H1 (cell line): ENCODE measurements around the gene C1D. TPM values are rescaled to one million over a fixed set of nuclear protein-coding genes. Genes with fewer than 3 reads are reported as not detected.

Experiments used
- CTCF ChIA-PET: fragments of 300-600 bp; sonication (Branson Sonifier 250); formaldehyde crosslinking; loops from one replicate; lab custom pipeline; 2021; ENCODE audit not compliant: partially characterized antibody; lab: Charles Lee
- POLR2A ChIA-PET: fragments of 300-600 bp; sonication (Branson Sonifier 250); formaldehyde crosslinking; loops from one replicate; lab custom pipeline; 2021; ENCODE audit warnings: inconsistent platforms; ENCODE audit not compliant: partially characterized antibody; lab: Charles Lee
- DNase-seq, 2 experiments: peaks; one replicate each; pipeline versions ENCODE4 v3.0.0 to v3.0.0-alpha.2; 2010 to 2022; ENCODE audit warnings: low spot score in 2 of 2, low read depth in 1 of 2, mixed read lengths in 1 of 2
- FAIRE-seq: peaks from 2 replicates; lab custom pipeline; 2011; peaks lifted over from hg19 to GRCh38; lab: Jason Lieb, UNC
- H2AFZ ChIP-seq: 2 replicates; pipeline ENCODE4 v1.8.1; 2012; ENCODE audit warnings: low read length, inconsistent platforms
- H2AK5ac ChIP-seq: 2 replicates; pipeline ENCODE4 v1.6.1; 2013; ENCODE audit warnings: low read depth, low read length
- H2BK120ac ChIP-seq: replicated peaks from 2 replicates; pipeline ENCODE3; 2013; ENCODE audit warnings: low read depth, low read length, inconsistent platforms
- H2BK12ac ChIP-seq: 2 replicates; pipeline ENCODE4 v1.6.1; 2013; ENCODE audit warnings: low read depth, low read length
- H2BK15ac ChIP-seq: 2 replicates; pipeline ENCODE4 v1.6.1; 2013; ENCODE audit warnings: low read length
- H2BK20ac ChIP-seq: 2 replicates; pipeline ENCODE4 v1.6.1; 2013; ENCODE audit warnings: low read length
- H2BK5ac ChIP-seq: 2 replicates; pipeline ENCODE4 v1.6.1; 2013; ENCODE audit warnings: low read depth, low read length
- H3K14ac ChIP-seq: 2 replicates; pipeline ENCODE4 v1.6.1; 2013; ENCODE audit warnings: inconsistent platforms; ENCODE audit not compliant: insufficient read length
- H3K18ac ChIP-seq: 2 replicates; pipeline ENCODE4 v1.6.1; 2013; ENCODE audit warnings: low read length; ENCODE audit errors: extremely low read depth
- H3K23ac ChIP-seq: 2 replicates; pipeline ENCODE4 v1.6.1; 2013; ENCODE audit warnings: inconsistent platforms; ENCODE audit not compliant: insufficient read length
- H3K23me2 ChIP-seq: 2 replicates; pipeline ENCODE4 v1.6.1; 2013; ENCODE audit warnings: low read depth, low read length
- H3K27ac ChIP-seq: 2 replicates; pipeline ENCODE4 v1.6.1; 2011; ENCODE audit warnings: low read depth, low read length, inconsistent platforms
- H3K27me3 ChIP-seq, 4 experiments: replicated peaks in 1 of 4; 1 replicate in 1 of 4; 2 replicates in 3 of 4; pipeline versions ENCODE4 v1.6.1 to v1.8.1; 2011 to 2013; ENCODE audit warnings: low read length in 3 of 4, mild to moderate bottlenecking in 3 of 4, inconsistent platforms in 2 of 4, mixed read lengths in 2 of 4, moderate library complexity in 1 of 4; ENCODE audit not compliant: control insufficient read depth in 3 of 4, insufficient read depth in 3 of 4; ENCODE audit errors: extremely low read depth in 1 of 4
- H3K36me3 ChIP-seq, 4 experiments: 2 replicates each; pipeline versions ENCODE4 v1.6.1 to v1.8.1; 2011 to 2013; ENCODE audit warnings: mild to moderate bottlenecking in 4 of 4, low read length in 3 of 4, moderate library complexity in 2 of 4, control low read depth in 1 of 4, inconsistent platforms in 1 of 4; ENCODE audit not compliant: insufficient read depth in 4 of 4, control insufficient read depth in 2 of 4
- H3K4ac ChIP-seq: replicated peaks from 2 replicates; pipeline ENCODE3; 2013; ENCODE audit warnings: low read length, low read depth, mixed read lengths, inconsistent platforms; ENCODE audit not compliant: insufficient read length
- H3K4me1 ChIP-seq, 4 experiments: replicated peaks in 1 of 4; 1 replicate in 1 of 4; 2 replicates in 3 of 4; pipeline versions ENCODE4 v1.6.1 to v1.8.1; 2011 to 2013; ENCODE audit warnings: low read length in 3 of 4, inconsistent platforms in 2 of 4, mixed read lengths in 1 of 4; ENCODE audit not compliant: insufficient read depth in 4 of 4, control insufficient read depth in 3 of 4
- H3K4me2 ChIP-seq, 2 experiments: 2 replicates each; pipeline versions ENCODE4 v1.6.1 to v1.8.1; 2011 to 2013; ENCODE audit warnings: low read depth in 2 of 2, low read length in 2 of 2, control low read depth in 1 of 2, inconsistent platforms in 1 of 2, mild to moderate bottlenecking in 1 of 2; ENCODE audit not compliant: insufficient read depth in 1 of 2
- H3K4me3 ChIP-seq, 4 experiments: fragments of 200-600, 300-600 bp in 1 of 4; sonication (generic), shearing (Covaris generic), sonication (Bioruptor Twin) in 1 of 4; 2 replicates each; pipeline versions ENCODE4 v1.5.1 to v1.8.1; 2011 to 2016; ENCODE audit warnings: low read length in 4 of 4, low read depth in 3 of 4, control low read depth in 2 of 4, inconsistent platforms in 2 of 4, mild to moderate bottlenecking in 2 of 4, mixed read lengths in 1 of 4, moderate library complexity in 1 of 4; ENCODE audit not compliant: insufficient read depth in 2 of 4; ENCODE audit errors: extremely low read depth in 1 of 4
- H3K56ac ChIP-seq: replicated peaks from 2 replicates; pipeline ENCODE3; 2013; ENCODE audit warnings: low read depth, mild to moderate bottlenecking, mixed read lengths, low read length, inconsistent platforms; ENCODE audit not compliant: insufficient read length
- H3K79me1 ChIP-seq: 2 replicates; pipeline ENCODE4 v1.6.1; 2013; ENCODE audit warnings: low read depth, low read length, control low read depth
- H3K79me2 ChIP-seq, 2 experiments: 2 replicates each; pipeline versions ENCODE4 v1.6.1 to v1.8.1; 2012 to 2013; ENCODE audit warnings: low read length in 2 of 2, mild to moderate bottlenecking in 2 of 2, inconsistent platforms in 1 of 2; ENCODE audit not compliant: insufficient read depth in 2 of 2, control insufficient read depth in 1 of 2
- H3K9ac ChIP-seq, 4 experiments: replicated peaks in 1 of 4; 1 replicate in 1 of 4; 2 replicates in 3 of 4; pipeline versions ENCODE4 v1.6.1 to v1.8.1; 2011 to 2013; ENCODE audit warnings: low read depth in 3 of 4, low read length in 3 of 4, control low read depth in 2 of 4, mild to moderate bottlenecking in 2 of 4, moderate library complexity in 2 of 4, inconsistent platforms in 1 of 4; ENCODE audit errors: extremely low read depth in 1 of 4
- H3K9me3 ChIP-seq, 2 experiments: 2 replicates each; pipeline versions ENCODE4 v1.6.1 to v1.8.1; 2012 to 2013; ENCODE audit warnings: mild to moderate bottlenecking in 2 of 2, moderate library complexity in 2 of 2, control low read depth in 1 of 2, inconsistent platforms in 1 of 2, low read depth in 1 of 2, low read length in 1 of 2, mixed read lengths in 1 of 2; ENCODE audit not compliant: insufficient read depth in 2 of 2
- H4K20me1 ChIP-seq, 2 experiments: replicated peaks in 1 of 2; 2 replicates each; pipeline versions ENCODE3 to v1.8.1; 2011 to 2013; ENCODE audit warnings: inconsistent platforms in 2 of 2, low read length in 2 of 2, mild to moderate bottlenecking in 1 of 2; ENCODE audit not compliant: insufficient read depth in 2 of 2, control insufficient read depth in 1 of 2
- H4K5ac ChIP-seq: 2 replicates; pipeline ENCODE4 v1.6.1; 2013; ENCODE audit warnings: low read length, low read depth, mixed read lengths, inconsistent platforms; ENCODE audit not compliant: insufficient read length
- H4K8ac ChIP-seq: 2 replicates; pipeline ENCODE4 v1.8.0; 2013; ENCODE audit warnings: mild to moderate bottlenecking, moderate library complexity, low read length, inconsistent platforms; ENCODE audit not compliant: insufficient read depth; ENCODE audit errors: extremely low read depth
- H4K91ac ChIP-seq: replicated peaks from 2 replicates; pipeline ENCODE3; 2013; ENCODE audit warnings: low read length, mixed read lengths, inconsistent platforms; ENCODE audit not compliant: insufficient read length
- ATF2 ChIP-seq: IDR thresholded peaks from 2 replicates; pipeline ENCODE4 v1.6.1; 2012; ENCODE audit warnings: low read length, inconsistent platforms
- ATF3 ChIP-seq: IDR thresholded peaks from 2 replicates; pipeline ENCODE4 v1.6.1; 2011; ENCODE audit warnings: low read depth, mild to moderate bottlenecking, low read length; ENCODE audit not compliant: insufficient read depth
- BCL11A ChIP-seq, 2 experiments: IDR thresholded peaks; one replicate each; pipeline ENCODE4 v1.6.1; 2011; ENCODE audit warnings: low read depth in 2 of 2, low read length in 2 of 2, mild to moderate bottlenecking in 2 of 2
- CHD2 ChIP-seq: IDR thresholded peaks from 2 replicates; pipeline ENCODE4 v1.6.1; 2012; ENCODE audit warnings: low read length, improper control_type of control experiment
- HDAC6 ChIP-seq: IDR thresholded peaks from one replicate; pipeline ENCODE4 v1.7.1; 2012; ENCODE audit warnings: low read depth, mild to moderate bottlenecking, inconsistent platforms, low read length, moderate library complexity
- KDM5A ChIP-seq: fragments of 200-600 bp; IDR thresholded peaks from 2 replicates; pipeline ENCODE4 v1.7.1; 2012; ENCODE audit warnings: mild to moderate bottlenecking, low read length, inconsistent platforms, mixed read lengths
- POLR2AphosphoS5 ChIP-seq: IDR thresholded peaks from 2 replicates; pipeline ENCODE4 v1.6.1; 2011; ENCODE audit warnings: low read depth, low read length
- RNF2 ChIP-seq: fragments of 200-900, 300-1000 bp; sonication (generic); IDR thresholded peaks from 2 replicates; pipeline ENCODE4 v1.7.1; 2016; ENCODE audit warnings: borderline replicate concordance, low read depth, mild to moderate bottlenecking, antibody characterized with exemption, low read length; ENCODE audit not compliant: poor library complexity, severe bottlenecking; ENCODE audit errors: missing control alignments
- SAP30 ChIP-seq: fragments of 300-600 bp; sonication (generic); IDR thresholded peaks from 2 replicates; pipeline ENCODE4 v1.7.1; 2012; ENCODE audit warnings: low read length, moderate library complexity, mild to moderate bottlenecking, inconsistent platforms; ENCODE audit not compliant: insufficient read depth, insufficient replicate concordance
- USF2 ChIP-seq: IDR thresholded peaks from 2 replicates; pipeline ENCODE4 v1.6.1; 2011; ENCODE audit warnings: low read length, improper control_type of control experiment
- WGBS, 2 experiments: shearing (Covaris generic) in 1 of 2; methylation state at CpG; one replicate each; pipeline versions ENCODE4 v1.1.6 to v1.1.7; 2013 to 2015; ENCODE audit warnings: low lambda C conversion rate in 2 of 2, mixed read lengths in 2 of 2, inconsistent platforms in 1 of 2, low coverage in 1 of 2, missing lambda C conversion rate in 1 of 2; ENCODE audit not compliant: insufficient replicate concordance in 2 of 2, insufficient coverage in 1 of 2, insufficient read length in 1 of 2; ENCODE audit errors: extremely low coverage in 1 of 2, missing lambda C conversion rate in 1 of 2; 5-methylcytosine and 5-hydroxymethylcytosine counted together
- polyA plus RNA-seq, 7 experiments: library from polyadenylated mRNA; depleted of rRNA in 3 of 7; stranded (reverse) in 5 of 7; unstranded in 2 of 7; fragments of >200 nt in 5 of 7; fragments of 200-250 nt in 2 of 7; gene quantifications; 1 replicate in 5 of 7; 2 replicates in 1 of 7; 4 replicates in 1 of 7; pipeline versions ENCODE4 v1.2.1 to v1.2.3, GENCODE V29; 2011 to 2013; ENCODE audit warnings: missing spikeins in 2 of 7, mixed read lengths in 2 of 7
- total RNA-seq: library from RNA; stranded (reverse); fragmentation: NEBNext Ultra II Directional; extraction: Animal tissue kit (Norgen Biotek cat#: 25700); gene quantifications from 2 replicates; pipeline ENCODE4 v1.2.1, GENCODE V29; 2021

C1D gene
- total and polyA plus RNA-seq, 2 of the 8 experiments (the other 6 are each of a cell fraction or from before 2014, with no cell fraction given): 17.5 to 24.1 TPM

- Histone ChIP-seq H3K27me3 (no peaks in the 10 kb centered on the region), H3K23me2 (no peaks in the 10 kb centered on the region), H2BK20ac (no peak overlapping the region), H4K5ac (no peak overlapping the region), H4K8ac (no peak overlapping the region), H3K4me1 (no peaks in the 10 kb centered on the region), H2AK5ac (no peak overlapping the region), H3K36me3 (no peaks in the 10 kb centered on the region), H3K9me3 (no peaks in the 10 kb centered on the region), H2BK12ac (no peak overlapping the region), H3K18ac (no peak overlapping the region), H4K20me1 (no peaks in the 10 kb centered on the region), H3K79me2 (no peaks in the 10 kb centered on the region), H3K79me1 (no peaks in the 10 kb centered on the region), H4K91ac (no peak overlapping the region), H3K4me2 (no peak overlapping the region), H3K27ac (no peak overlapping the region), H2BK120ac (no peak overlapping the region), H3K14ac (no peak overlapping the region), H3K4ac (no peak overlapping the region), H2AFZ (no peak overlapping the region), H3K56ac (no peak overlapping the region), H3K23ac (no peak overlapping the region), H3K9ac (no peak overlapping the region), H2BK5ac (no peak overlapping the region), H2BK15ac (no peak overlapping the region), H3K4me3 (no peak overlapping the region)
- DNase-seq: no peak
- ChIA-PET CTCF (interaction anchor here (0.7 to 2.6 kb wide), 3 partner anchors 8 to 116 kb away, joined by 3 to 7 read pairs (median 3); no protein-coding TSS in a partner anchor), POLR2A (no interaction called here)
- WGBS, 2 experiments: 90% methylated on average over 4 of the region's 4 CpGs; no CpG with 5 or more reads in 1 of the 2 experiments
- FAIRE-seq: no peak
- TF ChIP-seq ATF3 (no peak), RNF2 (no peak), HDAC6 (no peak), USF2 (no peak), ATF2 (no peak), POLR2AphosphoS5 (no peak), CHD2 (no peak), SAP30 (no peak), KDM5A (no peak), BCL11A (IDR thresholded peaks at IDR 0.05; ENCODE audit: low read depth in 2 of 2, low read length in 2 of 2) (no peak)
Observed at GRCh38 chr2:68018727-68019126, 44.1 kb downstream of the C1D start.
